GM18511 (cell line): ENCODE measurements around the gene NR4A2.
A peak's percentile ranks its signal among the peaks of the same experiment; 100 is the strongest.

ENCODE experiments used
- ATAC-seq: cut with Tn5 transposase; IDR thresholded peaks from one replicate; pipeline ENCODE4 v1.9.1; 2021; ENCODE audit warnings: mild to moderate bottlenecking, moderate library complexity; ENCODE audit not compliant: unreplicated experiment

Gene NR4A2

DNA sequence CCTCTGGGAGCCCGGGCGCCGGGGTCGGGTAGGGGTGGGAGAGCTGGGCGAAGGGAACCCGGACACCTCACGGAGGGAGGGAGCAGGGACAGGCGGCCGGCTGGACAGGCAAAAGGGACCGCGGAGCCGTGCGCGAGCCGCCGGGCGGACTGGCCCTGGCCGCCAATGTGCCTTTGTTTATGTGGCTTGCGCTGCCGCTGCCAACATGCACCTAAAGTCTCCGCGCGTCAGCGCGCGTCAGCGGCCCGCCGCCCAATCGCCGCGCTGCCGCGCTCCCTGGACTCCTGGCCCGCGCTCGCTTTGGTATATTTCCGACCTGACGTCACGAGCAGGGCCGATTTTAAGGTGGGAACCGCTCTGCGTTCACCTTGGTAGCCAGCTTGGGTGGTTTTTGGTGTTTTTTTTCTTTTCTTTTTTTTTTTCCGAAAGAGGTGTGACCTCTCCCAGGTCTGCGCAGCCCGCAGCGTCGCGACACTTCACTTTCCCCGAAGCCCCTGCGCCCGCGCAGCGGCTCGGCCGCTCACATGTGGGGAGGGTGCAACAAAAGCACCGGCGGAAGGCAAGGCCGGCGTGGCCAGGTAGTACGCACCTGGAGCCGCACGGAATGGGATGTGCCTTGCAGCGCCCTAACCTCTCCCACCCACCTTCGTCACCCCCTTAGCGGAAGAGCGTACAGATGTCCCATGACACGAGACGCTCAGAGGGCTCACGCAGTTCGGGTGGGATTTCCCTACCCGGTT, at the start of gene NR4A2:
Gene NR4A2 (minus strand): TSS at position 188 of the 740 bp plus-strand sequence. CDS start 2,535 bp downstream, outside the sequence.
- ATAC-seq: peak; percentile 66

DNA sequence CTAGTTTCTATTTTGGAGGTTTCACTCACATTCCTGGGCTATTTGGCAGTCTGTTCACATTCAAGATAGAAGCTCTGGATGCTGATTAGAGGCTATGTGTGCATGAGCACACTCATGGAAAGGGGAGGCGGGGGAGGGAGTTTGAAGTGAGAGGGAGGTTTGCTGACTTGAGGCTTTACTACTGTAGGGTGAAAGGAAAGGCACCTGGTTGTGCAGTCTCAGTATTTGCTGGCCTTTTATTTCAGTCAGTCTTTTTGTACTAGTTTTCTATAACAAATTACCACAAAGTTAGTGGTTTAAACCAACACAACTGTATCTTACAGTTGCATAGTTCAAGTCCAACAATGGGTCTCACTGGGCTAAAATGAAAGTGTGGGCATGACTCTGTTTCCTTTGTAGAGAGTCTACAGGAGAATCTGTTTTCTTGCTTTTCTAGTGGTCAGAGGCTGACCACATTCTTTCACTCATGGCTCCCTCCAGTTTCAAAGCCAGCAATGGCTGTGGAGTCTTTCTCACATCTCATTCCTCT, 47.7 kb upstream of the NR4A2 start:
- ATAC-seq: peak; percentile 92

DNA sequence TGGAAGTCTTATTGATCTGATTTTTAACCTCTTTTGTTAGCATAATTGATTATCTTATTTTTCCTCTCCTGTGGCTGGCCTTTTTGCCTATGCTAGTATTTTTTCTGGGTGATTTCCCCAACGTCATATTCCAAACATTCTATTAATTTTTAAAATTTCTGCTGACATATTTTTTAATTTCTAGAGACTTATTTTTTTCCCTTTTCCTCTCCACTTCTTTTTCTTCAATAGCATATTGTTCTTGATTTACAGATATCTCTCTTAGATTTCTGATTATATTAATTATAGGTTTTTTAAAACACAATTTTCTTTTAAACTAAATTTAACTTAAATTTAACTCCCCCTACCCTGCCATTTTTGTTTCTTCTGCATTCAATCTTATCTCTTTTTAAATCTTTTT, 47.2 kb upstream of the NR4A2 start:
- ATAC-seq: no peak

DNA sequence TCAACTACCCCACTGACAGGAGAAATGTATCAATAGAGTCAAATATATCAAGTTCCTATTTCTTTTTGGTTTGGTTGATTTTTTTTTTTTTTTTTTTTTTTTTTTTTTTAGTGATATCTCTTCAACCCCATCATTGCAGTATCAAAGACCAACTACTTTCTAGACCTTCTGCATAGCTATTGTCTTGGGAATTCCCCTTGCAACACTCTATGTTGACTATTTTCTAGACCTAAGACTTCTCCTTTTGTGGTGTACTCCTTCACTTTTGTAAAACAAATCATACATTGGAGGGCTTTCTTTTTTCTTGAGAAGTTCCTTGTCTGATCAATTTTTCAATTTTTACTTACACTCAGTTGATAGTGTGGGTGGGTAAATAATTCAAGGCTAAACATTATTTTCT, 46.5 kb upstream of the NR4A2 start:
- peak; percentile 53 for ATAC-seq

DNA sequence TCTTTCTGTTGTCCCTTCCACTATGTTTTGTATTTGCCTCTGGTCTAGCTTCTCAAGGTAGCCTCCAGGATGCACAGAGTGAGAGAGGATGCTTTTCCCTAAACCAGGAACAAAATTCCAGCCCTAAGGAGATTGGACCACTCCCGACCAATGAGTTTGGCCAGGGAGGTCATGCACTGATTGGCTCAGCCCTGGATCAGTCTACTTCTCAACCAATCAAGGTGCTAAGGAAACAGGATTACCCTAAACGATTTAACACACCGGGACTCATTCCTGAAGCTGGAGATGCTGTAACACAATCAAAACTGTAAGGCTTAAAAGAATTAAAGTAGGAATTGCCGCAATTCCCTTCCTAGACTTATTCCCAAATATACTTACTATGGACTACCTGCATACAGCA, 34.2 kb upstream of the NR4A2 start:
- ATAC-seq: no peak

DNA sequence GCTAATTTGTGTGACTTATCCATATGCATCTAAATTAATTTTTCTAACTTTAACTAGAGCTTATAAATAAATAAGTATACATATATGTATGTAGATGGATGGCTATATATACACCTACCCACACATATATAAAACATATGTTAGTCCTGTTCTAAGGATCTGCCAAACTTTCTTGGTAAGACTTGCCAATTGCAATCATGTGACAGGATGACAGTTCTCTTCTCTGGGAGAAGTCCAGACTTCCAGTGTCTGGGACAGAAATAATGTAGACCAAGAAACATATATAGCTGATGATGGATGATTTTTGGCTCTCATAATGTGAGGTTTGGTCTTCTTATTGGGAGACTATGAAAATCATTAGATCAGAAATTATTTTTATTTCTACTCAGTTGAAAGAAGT, 30.6 kb upstream of the NR4A2 start:
- ATAC-seq: no peak

DNA sequence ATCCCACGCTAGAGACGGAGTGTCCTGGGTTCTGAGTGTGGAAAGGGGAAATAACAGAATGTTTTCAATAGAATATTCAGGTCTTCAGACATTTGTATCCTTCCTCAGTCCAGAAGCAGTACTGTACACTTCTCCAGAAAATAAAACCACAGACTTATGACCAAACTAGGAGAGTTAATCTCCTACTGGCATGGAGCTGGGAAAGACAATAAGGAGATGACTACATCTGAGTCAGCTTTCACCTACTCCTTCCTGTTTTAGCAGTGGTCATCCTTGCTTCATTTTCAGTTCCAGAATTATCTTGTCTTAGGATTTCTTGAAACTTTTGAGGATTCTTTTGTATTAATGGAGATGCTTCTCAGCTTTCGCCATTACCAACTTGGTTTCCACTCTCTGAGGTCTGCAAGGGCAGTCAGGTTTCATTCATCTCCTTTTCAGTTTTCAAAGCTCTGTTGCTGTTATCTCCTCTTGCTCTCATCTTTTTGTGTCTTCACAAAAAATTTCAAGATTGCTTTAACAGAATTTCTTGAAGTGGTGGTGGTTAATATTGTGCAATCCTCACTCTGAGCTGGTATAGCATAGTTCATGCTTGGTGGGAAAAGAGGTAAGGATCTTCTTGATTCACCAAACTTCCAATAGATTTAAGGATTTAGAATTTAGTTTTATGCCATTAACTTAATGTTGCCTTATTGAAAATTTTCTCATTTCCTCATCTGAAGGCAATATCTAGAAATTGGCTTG, 23.7 kb upstream of the NR4A2 start:
- no peak for ATAC-seq

DNA sequence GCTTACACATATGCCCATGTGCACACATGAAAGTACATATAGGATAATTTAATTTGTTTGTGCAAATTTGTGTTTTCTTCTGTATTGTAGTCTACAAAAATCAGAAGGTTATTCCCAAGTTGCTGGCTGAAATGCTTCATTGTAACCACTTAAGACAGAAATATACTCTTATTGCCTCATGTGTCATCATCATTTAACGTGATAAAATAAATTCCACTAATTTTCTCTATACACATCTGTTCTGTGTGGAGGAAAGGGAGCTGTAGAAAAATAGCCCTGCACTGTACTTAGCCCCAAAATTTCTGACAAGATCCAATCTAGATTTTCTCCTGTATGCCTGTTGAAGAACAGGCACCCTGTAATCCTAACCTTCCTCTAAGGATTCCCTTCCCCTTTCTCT, 20.4 kb upstream of the NR4A2 start:
- no peak for ATAC-seq

DNA sequence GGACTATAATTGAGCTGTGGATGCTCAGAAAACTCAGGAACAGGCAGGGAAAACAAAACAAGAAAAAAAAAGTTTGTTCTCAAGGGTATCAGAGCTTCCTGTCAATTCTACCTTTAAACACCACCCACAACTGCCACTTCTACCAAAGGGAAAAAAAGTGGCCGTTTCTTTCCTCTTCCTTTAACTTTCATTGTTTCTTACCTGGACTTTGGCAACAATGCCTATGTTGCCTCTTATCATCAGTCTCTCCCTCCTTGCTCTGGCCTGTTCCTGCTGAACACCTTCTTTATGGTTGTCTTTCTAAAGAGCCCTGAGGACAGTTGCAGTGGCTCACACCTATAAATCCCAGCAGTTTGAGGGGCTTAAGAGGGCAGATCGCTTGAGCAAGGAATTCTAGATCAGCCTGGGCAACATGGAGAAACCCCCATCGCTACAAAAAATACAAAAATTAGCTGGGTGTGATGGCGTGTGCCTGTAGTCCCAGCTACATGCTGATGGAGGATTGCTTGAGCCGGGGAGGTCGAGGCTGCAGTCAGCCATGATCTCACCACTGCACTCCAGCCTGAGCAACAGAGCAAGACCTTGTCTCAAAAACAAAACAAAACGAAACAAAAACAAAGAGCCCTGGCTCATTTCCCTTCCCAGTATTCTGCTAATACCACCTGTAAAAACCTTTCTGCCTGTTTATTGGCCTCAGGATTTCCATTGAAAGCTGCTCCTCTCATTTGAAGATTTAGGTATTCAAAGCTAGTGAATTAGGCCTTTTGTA, 18.0 kb upstream of the NR4A2 start:
- no peak for ATAC-seq

DNA sequence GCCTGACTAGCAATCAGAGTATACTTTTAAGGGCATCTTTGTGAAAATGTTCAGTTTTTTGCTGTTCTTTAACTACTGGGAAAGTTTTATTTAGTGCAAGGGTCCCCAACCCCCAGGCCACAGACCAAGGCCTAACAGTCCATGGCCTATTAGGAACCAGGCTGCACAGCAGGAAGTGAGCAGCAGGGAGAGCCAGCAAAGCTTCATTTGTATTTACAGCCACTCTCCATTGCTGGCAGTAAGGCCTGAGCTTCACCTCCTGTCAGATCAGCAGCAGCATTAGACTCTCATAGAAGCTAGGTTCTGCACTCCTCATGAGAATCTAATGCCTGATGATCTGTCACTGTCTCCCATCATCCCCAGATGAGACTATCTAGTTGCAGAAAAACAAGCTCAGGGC, 17.1 kb upstream of the NR4A2 start:
- ATAC-seq: no peak

DNA sequence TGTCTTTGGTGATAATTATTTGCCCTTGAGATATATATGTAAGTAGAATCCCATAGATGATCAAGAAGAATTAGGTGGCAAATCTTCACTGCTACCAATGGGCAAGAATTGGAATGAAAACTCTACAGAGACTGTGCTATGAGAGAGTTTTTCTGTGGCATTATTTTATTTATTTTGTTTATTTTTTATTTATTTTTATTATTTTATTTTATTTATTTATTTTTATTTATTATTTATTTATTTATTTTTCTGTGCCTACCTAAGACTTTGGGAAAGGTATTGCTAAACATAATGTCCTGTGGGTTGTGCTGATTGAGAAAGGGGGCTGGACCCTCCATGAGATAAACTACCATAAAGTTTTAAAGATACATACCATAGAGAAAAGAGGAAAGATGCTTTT, 16.6 kb upstream of the NR4A2 start:
- no peak for ATAC-seq

DNA sequence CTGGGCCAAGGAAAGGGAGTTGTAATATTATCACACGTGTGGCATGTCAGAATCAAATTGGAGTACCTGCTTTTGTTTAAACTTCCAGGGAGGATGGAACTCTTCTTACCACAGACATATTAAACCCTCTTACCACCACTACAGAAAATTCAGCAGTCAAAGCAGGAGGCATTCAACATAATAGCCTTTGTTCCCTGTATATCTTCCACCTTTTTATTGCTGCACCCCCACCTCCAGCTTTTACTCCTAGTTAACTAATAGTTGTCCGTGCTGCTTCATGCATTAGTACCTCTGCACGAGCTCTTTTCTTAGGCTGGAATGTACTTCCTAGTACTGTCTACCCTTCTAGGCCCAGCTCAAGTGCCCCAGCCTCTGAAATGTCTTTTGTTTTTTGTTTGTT, 14.9 kb upstream of the NR4A2 start:
- no peak for ATAC-seq

DNA sequence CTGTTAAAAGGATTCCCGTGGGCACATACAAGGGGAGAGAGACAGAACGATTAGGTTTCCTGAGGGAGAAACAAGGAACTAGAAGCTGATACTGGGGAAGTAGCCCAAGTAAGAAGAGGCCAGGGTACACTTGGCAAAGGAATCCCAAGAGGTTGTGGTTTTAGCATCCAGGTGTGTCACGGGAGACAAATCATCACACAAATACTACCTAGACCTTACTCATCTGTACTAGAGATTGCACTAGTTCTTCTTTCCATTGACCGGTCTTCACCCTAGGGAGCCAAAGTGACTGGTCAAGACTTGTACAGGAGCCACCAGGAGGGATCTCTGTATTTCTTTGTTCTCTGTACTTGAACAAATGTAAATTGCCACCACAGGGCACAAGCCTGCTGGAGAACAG, 14.2 kb upstream of the NR4A2 start:
- no peak for ATAC-seq

DNA sequence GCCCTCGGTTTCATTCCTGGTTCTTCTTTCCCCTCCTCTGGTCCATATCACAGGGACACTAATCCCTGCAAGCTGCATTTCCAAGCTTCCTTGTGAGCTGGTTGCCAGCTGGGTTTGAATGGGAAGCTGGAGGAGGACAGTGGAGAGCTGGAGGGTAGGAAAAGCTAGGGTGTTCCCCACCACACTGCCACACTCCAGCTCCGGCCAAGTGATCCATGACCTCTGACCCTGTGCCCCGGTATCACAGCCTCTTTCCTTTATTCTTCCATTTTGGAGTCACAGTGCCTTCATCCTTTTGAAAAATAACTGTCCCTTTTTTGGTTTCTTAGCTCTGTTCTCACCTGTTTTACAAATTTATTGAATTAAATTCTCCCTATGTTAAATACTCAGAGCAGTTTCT, 13.1 kb upstream of the NR4A2 start:
- ATAC-seq: no peak

DNA sequence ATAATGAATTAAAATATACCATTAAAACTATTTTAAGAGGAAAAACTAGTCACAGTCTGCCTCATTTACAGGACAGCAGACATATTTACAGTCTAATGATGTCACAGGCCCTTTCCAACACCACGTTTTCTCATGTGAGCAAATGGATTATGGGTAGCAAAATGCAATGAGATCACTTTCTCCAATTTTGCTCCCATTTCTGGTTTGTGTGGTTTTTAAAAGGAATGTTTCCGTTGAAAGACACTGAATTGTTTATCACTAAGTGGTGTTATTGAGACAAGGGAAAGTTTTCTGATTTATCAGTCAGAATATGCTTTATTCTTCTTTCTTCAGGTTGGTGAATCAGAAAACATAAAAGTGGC, 11.4 kb upstream of the NR4A2 start:
- no peak for ATAC-seq

DNA sequence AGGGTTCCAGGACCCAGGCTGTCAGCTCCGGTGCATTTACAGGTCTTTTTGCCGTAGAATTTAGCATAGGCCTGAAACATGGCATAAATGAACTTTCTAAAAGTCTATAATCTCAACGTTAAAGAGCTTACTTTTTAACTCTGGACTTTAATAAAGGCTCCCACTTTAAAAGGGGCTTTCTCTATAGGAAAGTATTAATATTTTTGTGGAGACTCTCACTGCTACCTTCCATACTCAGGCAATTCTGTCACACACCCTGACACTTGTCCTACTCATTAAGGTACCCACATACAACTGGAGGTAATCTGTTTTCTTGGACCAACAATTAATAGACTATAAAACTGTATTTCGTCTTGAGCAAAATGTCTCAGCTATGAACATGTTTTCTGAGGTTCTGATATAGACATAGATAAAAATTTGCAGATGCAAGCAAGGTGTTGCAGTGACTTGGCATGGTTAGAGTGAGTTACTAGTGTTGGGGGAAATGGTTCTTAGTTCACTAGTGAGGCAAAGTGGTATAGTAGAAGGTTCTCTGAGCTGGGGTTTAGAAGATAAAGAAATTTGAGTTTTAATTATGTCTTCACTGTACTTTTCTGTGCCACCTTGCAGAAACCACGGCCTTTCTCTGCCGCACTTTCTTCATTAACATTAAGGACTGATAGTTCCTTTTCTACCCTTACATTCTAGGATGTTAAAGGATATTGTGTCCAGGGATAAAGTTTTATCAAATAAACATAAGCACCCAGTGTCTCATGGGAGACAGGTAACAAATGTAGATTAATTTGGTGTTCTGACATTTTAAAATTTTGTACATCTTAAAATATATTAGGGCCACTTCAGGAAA, 10.8 kb upstream of the NR4A2 start:
- ATAC-seq: no peak

DNA sequence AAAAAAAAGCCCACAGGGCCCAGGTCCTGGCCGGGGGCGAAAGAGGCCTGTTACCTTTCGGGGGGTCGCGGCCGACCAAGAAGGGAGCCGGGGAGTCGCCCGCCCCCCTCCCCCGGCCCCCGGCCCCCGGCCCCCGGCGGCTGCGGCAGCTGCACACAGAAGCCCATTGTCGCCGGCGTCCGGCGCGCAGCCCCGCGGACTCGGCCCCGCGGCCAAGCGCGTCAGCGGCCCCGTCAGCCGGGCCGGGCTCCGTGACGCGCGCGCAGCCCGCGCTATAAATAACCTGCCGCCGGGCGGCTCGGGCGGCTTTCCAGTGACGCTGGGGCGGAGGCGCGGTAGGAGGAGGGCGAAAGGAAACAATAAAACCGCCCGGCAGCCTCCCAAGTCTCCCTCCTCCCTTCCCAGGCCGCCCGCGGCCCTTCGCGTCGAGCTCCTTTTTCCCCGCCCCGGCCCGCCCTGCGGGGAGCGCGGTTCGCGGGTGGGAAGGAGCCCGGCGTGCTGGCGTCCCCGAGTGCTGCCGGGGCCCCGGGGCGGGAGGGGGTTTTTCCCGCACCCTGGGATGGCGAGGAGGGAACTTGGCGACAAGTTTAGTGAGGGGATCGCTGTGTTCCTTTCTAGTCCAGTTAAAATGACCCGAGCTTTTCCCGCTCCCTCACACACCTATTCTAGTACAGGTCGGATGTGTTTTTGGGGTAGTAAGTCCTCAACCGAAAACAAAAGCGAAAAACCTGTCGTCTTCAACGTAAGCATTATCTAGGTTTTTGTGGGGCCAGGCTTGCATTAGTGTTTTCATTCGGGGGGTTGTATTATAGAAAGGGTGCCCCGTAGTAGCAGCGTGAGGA, 10.0 kb upstream of the NR4A2 start:
- ATAC-seq: peak; percentile 60

DNA sequence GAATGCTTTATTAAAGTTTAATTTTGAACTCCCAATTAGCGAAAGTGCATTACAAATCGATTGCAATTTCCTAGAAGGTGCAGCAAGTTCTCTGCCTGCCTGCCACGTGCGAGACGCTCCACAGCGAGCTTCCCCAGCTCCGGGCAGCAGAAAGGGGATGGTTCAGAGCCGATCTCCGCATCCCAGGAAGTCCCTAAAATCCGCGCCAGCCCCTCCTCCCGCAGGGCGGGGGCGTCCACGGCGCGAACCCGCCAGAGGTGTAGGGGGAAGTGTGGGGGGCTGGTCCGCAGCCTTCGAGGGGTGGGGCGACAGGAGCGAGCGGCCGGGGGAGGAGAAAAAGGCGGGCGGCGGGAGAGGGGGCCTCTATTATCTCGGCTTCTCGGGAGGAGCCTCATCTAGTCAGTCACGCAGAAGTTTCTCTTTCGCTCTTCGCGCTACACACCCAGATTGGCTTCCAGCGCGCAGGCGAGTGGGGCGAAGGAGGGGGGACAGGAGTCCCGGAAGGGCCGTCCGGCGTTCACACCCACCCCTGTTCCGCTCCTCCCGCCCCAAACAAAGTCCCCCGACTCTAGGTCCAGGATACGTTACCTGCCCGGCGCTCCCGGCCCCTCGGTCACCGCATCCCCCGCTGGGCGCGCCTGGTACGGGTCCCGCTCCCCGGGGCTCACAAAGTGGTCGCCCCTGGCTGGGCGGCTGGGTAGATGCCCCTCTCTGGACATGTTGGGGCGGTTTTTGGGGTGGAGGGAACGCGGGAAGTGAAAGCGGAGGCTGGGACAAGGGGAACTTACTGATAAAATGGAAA, 9.1 kb upstream of the NR4A2 start:
- ATAC-seq: peak; percentile 80
